GM12891 (cell line): Measurements from ENCODE around the gene RHOB.

Source experiments
- PAX5 ChIP-seq: IDR thresholded peaks from 2 replicates; pipeline ENCODE4 v1.6.1; 2011; ENCODE audit warnings: low read length, moderate library complexity, mild to moderate bottlenecking; ENCODE audit not compliant: insufficient read depth, severe bottlenecking
- POLR2A ChIP-seq: IDR thresholded peaks from 2 replicates; pipeline ENCODE4 v1.6.1; 2011; ENCODE audit warnings: low read depth, low read length, control low read depth
- POLR2AphosphoS5 ChIP-seq: IDR thresholded peaks from 2 replicates; pipeline ENCODE4 v1.6.1; 2011; ENCODE audit warnings: low read depth, low read length, control low read depth
- POU2F2 ChIP-seq: IDR thresholded peaks from 2 replicates; pipeline ENCODE4 v1.6.1; 2011; ENCODE audit warnings: low read depth, mild to moderate bottlenecking, control low read depth, low read length, moderate library complexity
- SPI1 ChIP-seq: IDR thresholded peaks from 2 replicates; pipeline ENCODE4 v1.6.1; 2011; ENCODE audit warnings: low read depth, low read length, control low read depth
- TAF1 ChIP-seq: IDR thresholded peaks from 2 replicates; pipeline ENCODE4 v1.6.1; 2011; ENCODE audit warnings: low read depth, low read length, control low read depth

DNA sequence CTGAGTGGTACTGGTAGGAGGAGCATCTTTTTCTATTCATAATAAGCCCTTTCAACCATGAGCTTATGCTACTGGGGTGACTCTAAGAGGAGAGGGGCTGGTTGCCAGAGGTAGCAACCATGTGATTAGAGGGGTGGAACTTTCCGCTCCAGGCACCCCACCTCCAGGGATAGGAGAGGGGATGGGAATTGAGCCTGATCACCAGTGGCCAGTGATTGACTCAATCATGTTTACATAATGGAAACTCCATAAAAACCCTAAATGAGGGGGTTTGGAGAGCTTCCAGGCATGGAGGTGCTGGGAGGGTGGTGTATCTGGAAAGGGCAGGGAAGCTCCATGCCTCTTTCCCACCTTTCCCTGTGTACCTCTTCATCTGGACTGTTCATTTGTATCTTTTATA is 46.6 kb upstream of the RHOB start:
- TF ChIP-seq POLR2AphosphoS5 (no peak), POLR2A (no peak), SPI1 (no peak), TAF1 (no peak), POU2F2 (no peak), PAX5 (no peak)
